GM19463 (cell line): Measurements from ENCODE around the gene SPATA12.

Source experiments
- ATAC-seq: cut with Tn5 transposase; IDR thresholded peaks from one replicate; pipeline ENCODE4 v1.9.1; 2021; ENCODE audit warnings: mild to moderate bottlenecking, moderate library complexity; ENCODE audit not compliant: unreplicated experiment

The SPATA12 gene

DNA sequence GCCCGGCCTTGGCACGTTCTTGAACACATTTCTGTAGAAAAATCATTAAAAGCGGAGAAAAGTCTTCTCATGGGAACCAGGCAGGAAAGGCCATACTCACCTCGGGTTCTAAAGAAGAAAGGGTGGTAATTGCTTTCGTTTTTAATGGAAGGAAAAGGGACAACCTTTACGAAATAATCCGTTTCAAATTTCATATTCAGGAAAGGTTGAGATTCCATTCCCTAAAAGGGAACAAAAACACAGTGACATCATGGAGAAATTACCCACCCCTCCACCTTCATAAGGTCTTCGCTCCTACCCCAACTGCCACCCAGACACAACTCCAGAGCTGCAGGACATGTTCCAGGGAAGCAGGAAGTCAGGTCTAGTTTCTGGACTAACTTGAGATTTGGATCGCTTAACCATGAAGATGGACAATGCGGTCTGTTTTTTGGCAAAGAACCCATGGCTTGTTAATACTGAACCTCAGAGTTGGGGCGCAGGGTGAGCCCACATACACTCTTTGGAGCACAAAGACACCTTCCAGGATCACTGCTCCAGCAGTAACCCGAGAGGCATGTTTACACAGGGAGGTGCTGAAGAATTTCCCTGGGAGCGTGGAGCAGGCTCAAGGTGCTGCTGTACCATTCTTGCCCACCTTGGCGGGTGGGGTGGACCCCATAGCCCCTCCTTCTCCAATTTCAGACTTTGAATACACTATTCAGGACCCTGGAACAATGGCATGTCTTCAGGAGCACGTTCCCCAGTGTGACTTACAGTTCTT is 49.2 kb downstream of the SPATA12 start:
- ATAC-seq, result no peak

DNA sequence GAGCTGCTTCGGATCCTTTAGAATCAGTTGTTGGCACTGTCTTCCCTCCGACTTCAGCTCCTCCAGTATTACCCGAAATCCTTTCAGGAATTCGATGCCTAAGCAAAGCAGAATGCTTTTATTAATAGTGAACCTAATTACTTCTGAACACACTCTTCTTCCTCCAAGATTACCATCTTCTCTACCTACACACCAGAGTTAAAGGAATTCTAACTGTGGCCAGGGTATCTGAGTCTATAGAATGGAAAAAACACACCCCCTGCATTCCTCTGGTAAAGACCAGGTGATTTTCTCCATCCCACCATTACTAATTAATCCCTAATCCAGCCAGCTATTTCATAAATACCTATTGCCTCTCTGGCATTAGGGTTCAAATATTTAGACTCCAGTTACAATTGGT is 49.8 kb downstream of the SPATA12 start:
- no peak for ATAC-seq

GRCh38 chr3:57110798-57111197 is 50.3 kb downstream of the SPATA12 start:
- ATAC-seq, result no peak

GRCh38 chr3:57112206-57112605 is 51.7 kb downstream of the SPATA12 start:
- ATAC-seq, result no peak

GRCh38 chr3:57116501-57116900 is 56.0 kb downstream of the SPATA12 start:
- ATAC-seq, result no peak

- ATAC-seq, result no peak
These were observed 57.8 kb downstream of the SPATA12 start for GRCh38 chr3:57118254-57118653.

DNA sequence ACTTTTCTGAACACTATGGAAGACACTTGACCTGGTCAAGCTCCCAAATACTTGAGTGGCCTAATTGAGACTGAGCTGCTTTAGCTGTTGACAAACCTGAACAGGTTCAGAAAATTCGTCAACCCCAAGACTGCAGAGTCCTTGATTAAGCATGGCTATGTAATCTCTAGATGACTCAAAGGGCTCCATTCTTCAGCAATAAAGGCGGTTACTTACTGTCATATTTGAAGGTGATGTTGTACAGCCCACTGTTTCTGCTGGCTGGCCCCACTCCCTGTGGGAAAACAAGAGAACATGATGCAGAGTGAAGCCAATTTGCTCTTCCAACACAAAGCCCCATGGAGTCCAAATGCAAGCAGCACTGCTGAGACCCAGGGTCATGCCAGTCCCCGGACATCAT is 59.6 kb downstream of the SPATA12 start:
- ATAC-seq, result no peak

DNA sequence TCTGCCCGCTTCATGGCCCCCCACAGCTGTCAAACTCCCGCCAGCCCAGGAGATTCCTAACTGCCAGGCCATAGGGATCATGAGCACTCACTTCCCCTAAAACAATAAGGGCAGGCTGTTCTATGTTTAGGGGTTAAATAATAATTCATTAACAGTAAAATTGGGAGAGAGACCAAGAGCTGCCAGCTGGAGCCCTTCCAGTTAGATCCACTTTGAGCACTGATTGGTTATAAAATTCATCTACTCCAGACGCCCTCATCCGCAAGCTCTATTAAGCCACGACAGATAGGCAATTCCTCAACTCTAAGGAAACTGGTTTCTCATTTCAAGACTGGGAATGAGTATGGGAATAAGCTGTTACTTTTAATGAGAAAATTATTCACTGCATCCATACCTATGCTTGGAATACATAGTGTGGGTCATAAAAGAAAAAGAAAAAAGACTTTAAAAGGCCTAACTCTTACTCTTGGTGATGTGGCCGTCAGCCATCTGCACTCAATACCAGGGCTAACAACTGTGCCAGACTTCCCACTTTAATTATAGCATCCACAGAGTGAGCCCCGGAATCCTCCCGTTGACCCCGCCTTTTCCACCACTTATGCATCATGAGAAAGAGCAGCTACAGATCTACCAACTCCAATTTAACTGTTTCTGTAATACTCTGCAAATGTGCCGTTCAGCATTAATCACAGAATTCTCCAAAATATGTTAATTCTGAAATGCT is 60.1 kb downstream of the SPATA12 start:
- ATAC-seq, result no peak
